HEK293T (cell line): ENCODE data around the gene PCYT1A.

ENCODE experiments used
- ARNT ChIP-seq: fragments of 450-650 bp; IDR thresholded peaks from 2 replicates; pipeline ENCODE4 v1.6.1; 2017; ENCODE audit warnings: mild to moderate bottlenecking
- CTBP1 ChIP-seq: fragments of 450-650 bp; IDR thresholded peaks from 2 replicates; pipeline ENCODE4 v1.6.1; 2016; ENCODE audit warnings: borderline replicate concordance
- ELF4 ChIP-seq: fragments of 450-650 bp; IDR thresholded peaks from 2 replicates; pipeline ENCODE4 v1.6.1; 2017; ENCODE audit warnings: antibody characterized with exemption
- FOXA1 ChIP-seq: fragments of 450-650 bp; IDR thresholded peaks from 2 replicates; pipeline ENCODE4 v1.6.1; 2016; ENCODE audit warnings: mild to moderate bottlenecking
- FOXK2 ChIP-seq: fragments of 450-650 bp; IDR thresholded peaks from 2 replicates; pipeline ENCODE4 v1.6.1; 2016; ENCODE audit warnings: mild to moderate bottlenecking
- FOXM1 ChIP-seq: fragments of 450-650 bp; IDR thresholded peaks from 2 replicates; pipeline ENCODE4 v1.6.1; 2017; ENCODE audit warnings: mild to moderate bottlenecking, borderline replicate concordance
- L3MBTL2 ChIP-seq: fragments of 450-650 bp; conservative IDR thresholded peaks from 2 replicates; pipeline ENCODE4 v1.6.1; 2016; ENCODE audit warnings: mild to moderate bottlenecking
- PKNOX1 ChIP-seq: fragments of 450-650 bp; IDR thresholded peaks from 2 replicates; pipeline ENCODE4 v1.6.1; 2016
- SP1 ChIP-seq: fragments of 450-650 bp; IDR thresholded peaks from 2 replicates; pipeline ENCODE4 v1.6.1; 2017
- SUZ12 ChIP-seq: fragments of 450-650 bp; IDR thresholded peaks from 2 replicates; pipeline ENCODE4 v1.6.1; 2016; ENCODE audit warnings: mild to moderate bottlenecking
- TARDBP ChIP-seq: fragments of 450-650 bp; IDR thresholded peaks from 2 replicates; pipeline ENCODE4 v1.6.1; 2016
- ZNF384 ChIP-seq: fragments of 450-650 bp; IDR thresholded peaks from 2 replicates; pipeline ENCODE4 v1.6.1; 2016

- TF ChIP-seq PKNOX1, result no peak
- no peak for TF ChIP-seq ELF4
- no peak for TF ChIP-seq L3MBTL2
- no peak for TF ChIP-seq ZNF384
- TF ChIP-seq FOXM1, result no peak
- no peak for TF ChIP-seq SUZ12
- no peak for TF ChIP-seq SP1
- TF ChIP-seq ARNT, result no peak
- no peak for TF ChIP-seq FOXK2
- no peak for TF ChIP-seq TARDBP
- TF ChIP-seq CTBP1, result no peak
- no peak for TF ChIP-seq FOXA1
These were observed 94.3 kb downstream of the PCYT1A start for GRCh38 chr3:196193133-196193735.
